Retinal pigment epithelial cell (primary cell): ENCODE measurements around the gene FCHSD2.
A peak's percentile ranks its signal among the peaks of the same experiment; 100 is the strongest.

Experiments
- DNase-seq: peaks from one replicate; pipeline ENCODE4 v3.0.0-alpha.2; 2010; ENCODE audit warnings: low read depth
- H3K4me3 ChIP-seq: 2 replicates; pipeline ENCODE4 v1.5.1; 2011; ENCODE audit warnings: mild to moderate bottlenecking, low read length, control low read depth, moderate library complexity
- CTCF ChIP-seq: conservative IDR thresholded peaks from 2 replicates; pipeline ENCODE4 v1.5.1; 2011; ENCODE audit warnings: low read depth, low read length, control low read depth, inconsistent platforms

Gene FCHSD2

GRCh38 chr11:72927380-72927779, 214.7 kb downstream of the FCHSD2 start:
- no peak for DNase-seq
- H3K4me3 ChIP-seq, result no peak overlapping the region

GRCh38 chr11:72926076-72926475, 216.0 kb downstream of the FCHSD2 start:
- DNase-seq, result no peak
- H3K4me3 ChIP-seq, result no peak overlapping the region
- TF ChIP-seq CTCF, result no peak

More at GRCh38 chr11:72927380-72927779, 214.7 kb downstream of the FCHSD2 start:
- no peak for TF ChIP-seq CTCF

DNA sequence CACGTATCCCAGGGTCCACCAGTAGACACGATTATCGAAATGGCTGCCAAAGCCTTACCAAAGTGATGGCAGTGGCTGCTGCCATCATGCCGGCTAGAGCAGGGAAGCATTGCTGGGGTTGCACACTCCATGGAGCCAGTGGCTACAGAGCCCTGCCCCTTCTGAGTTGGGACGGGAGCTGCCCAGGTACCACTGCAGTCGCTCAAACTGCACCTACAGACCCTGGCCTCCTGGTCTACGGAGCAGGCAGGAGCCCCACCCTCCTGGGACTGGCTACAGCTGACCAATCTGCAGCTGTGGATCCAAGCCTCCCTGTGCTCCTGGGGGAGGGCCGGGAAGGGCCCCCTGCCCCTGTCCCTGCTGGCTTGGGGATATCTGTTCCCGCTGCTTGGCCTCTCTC, 216.5 kb downstream of the FCHSD2 start:
- no peak for DNase-seq
- no peak for TF ChIP-seq CTCF
- H3K4me3 ChIP-seq, result no peak overlapping the region

DNA sequence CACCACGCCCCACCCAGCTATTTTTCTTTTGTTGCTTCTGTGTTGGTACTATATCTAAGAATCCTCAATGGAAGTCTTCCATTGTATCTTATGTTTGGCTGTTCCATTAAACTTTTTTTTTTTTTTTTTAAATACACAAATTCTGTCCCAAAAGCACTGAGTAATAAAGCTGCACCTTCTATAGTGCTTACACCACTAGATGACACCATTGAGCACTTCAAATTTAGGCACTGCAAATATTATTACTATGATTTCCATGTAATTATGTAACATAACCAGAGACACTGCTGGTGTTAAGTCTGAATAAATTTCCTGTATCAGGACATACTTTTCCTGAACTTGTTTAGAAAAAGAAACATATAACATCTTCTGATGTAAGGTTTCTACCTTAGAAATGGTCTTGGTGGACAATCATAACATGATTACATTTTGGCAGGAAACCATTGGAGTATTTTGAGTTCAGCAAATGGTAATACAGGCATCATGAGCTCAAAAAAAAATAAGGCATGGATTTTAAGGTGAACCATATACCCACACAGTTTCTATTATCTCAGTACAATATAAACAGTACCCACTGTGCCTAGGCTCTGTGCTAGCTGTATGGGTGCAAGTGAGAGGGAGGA, 217.4 kb downstream of the FCHSD2 start:
- TF ChIP-seq CTCF, result peak; percentile 62
- H3K4me3 ChIP-seq, result no peak overlapping the region
- peak; percentile 10 for DNase-seq

DNA sequence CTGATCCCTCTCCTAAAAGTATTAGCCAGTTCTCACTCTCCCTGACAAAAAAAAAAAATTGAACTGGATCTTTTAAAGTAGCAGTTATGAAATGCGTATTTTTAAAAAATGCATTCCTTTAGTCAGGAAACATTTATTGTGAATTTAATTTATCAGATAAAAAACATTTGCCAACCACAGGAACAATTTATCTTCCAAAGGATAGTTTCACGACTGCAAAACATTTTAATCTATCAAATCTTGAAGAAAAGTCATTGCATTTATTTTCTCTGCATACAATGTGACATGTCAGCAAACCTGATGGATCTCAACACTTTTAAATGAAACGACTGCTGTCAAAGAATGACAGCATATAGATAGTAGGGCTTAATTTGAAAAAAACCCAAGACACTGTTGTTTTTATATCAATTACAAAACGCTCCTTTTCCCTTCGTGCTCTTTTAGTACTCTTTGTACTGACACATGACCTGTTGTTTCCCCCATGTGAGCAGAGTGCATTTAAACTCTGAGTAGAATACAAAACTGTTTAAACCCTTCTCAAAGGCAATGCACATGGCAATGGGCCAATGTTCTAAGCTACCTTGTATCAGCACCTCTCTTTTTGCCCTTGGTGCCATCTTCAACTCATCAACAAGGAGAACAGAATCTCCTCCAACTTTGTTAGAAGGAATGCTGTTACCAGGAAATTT, 220.9 kb downstream of the FCHSD2 start:
- TF ChIP-seq CTCF, result no peak
- no peak overlapping the region for H3K4me3 ChIP-seq

DNA sequence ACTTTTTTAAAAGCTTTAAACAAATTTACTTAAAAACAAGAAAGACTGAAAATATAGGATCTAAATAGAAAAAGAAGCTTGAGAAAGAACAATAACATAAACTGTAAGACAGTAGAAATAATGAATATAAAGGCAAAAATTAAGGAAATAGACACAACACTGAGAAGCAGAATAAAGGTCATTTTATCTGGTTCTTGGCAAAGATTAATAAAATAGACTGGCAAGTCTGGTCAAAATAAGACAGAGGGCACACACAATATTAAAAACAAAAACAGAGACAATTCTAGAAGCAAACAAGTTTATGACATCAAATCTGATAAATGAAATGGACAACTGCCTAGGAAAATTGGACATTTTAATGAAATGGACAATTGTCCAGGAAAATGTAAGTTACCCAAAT, 222.1 kb downstream of the FCHSD2 start:
- H3K4me3 ChIP-seq, result no peak overlapping the region
- TF ChIP-seq CTCF, result no peak
- DNase-seq, result no peak

More for the DNA sequence above, 220.9 kb downstream of the FCHSD2 start:
- no peak for DNase-seq

DNA sequence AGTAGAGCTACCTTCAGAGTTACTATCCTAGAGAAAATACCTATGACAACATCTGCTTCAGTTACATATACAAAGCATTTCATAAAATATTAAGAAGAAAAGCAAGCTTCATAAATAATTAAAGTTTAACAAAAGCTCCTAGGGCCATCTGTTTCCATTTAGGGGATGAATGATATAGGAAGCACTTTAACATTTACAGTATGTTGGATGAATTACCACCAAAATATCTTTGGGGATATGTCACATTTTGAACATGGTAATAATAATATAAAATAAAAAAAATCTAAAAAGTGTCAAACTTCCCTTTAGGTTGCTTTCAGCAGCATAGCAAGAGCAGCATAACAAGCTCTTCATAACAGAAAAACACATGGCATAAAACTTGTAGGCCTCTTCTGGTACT, 223.3 kb downstream of the FCHSD2 start:
- no peak overlapping the region for H3K4me3 ChIP-seq
- no peak for DNase-seq
- no peak for TF ChIP-seq CTCF
